Muscle layer of duodenum (tissue), 2 donors: ENCODE results near the gene DHRS4L2.
"Not testable (repeated sequence)": the region's sequence is repeated elsewhere in the genome, so short reads cannot be mapped to it uniquely, and the experiment has no call there.

Source experiments
- H3K27ac ChIP-seq: one replicate; pipeline ENCODE4 v1.7.0; 2013; ENCODE audit warnings: mild to moderate bottlenecking, low read length
- H3K27me3 ChIP-seq: one replicate; pipeline ENCODE4 v1.7.0; 2013; ENCODE audit warnings: low read depth, mild to moderate bottlenecking, control low read depth, low read length
- H3K36me3 ChIP-seq, 2 donors: one replicate each; pipeline ENCODE4 v1.7.0; 2013; ENCODE audit warnings: low read length in 2 of 2, control low read depth in 1 of 2, mild to moderate bottlenecking in 1 of 2; ENCODE audit not compliant: insufficient read depth in 2 of 2, control insufficient read depth in 1 of 2
- H3K4me1 ChIP-seq, 2 donors: one replicate each; pipeline ENCODE4 v1.7.0; 2013; ENCODE audit warnings: low read length in 2 of 2, mild to moderate bottlenecking in 2 of 2, control low read depth in 1 of 2, moderate library complexity in 1 of 2; ENCODE audit not compliant: insufficient read depth in 2 of 2, control insufficient read depth in 1 of 2
- H3K4me3 ChIP-seq, 2 donors: one replicate each; pipeline ENCODE4 v1.7.0; 2013; ENCODE audit warnings: low read length in 2 of 2, low read depth in 1 of 2, mild to moderate bottlenecking in 1 of 2
- H3K9me3 ChIP-seq, 2 donors: one replicate each; pipeline ENCODE4 v1.7.0; 2013; ENCODE audit warnings: low read length in 2 of 2, control low read depth in 1 of 2, mild to moderate bottlenecking in 1 of 2; ENCODE audit not compliant: control insufficient read depth in 1 of 2
- donor health status: healthy.

Gene DHRS4L2

DNA sequence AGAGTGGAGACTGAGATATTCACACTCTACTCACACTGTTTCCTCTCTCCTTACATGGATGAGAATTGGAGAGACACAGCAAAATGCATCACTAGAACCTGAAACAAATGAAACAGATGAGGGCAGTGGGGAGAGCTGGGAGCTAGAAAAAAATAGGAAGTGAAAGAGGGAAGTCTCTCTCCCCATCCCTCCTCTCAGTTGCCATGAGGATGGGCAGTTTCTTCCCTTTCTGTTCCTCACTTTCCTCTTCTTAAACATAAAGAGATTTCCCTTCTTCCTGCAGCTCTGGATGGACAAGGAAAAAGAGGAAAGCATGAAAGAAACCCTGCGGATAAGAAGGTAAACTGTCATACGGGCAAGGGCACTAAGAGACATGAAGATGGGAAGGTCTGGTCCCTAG, 60.3 kb downstream of the DHRS4L2 start:
- H3K27me3 ChIP-seq, H3K4me3 ChIP-seq, H3K9me3 ChIP-seq, H3K27ac ChIP-seq, H3K36me3 ChIP-seq: not testable (repeated sequence)
- H3K4me1 ChIP-seq, result peaks cover 0 to 12% of the 10 kb centered on the region in 2 donors

GRCh38 chr14:24050753-24051152, 62.0 kb downstream of the DHRS4L2 start:
- H3K4me3 ChIP-seq, H3K27ac ChIP-seq, H3K36me3 ChIP-seq, H3K9me3 ChIP-seq, H3K27me3 ChIP-seq: not testable (repeated sequence)
- H3K4me1 ChIP-seq, result peaks cover 0 to 12% of the 10 kb centered on the region in 2 donors

- no peaks in the 10 kb centered on the region for H3K9me3 ChIP-seq
- H3K4me1 ChIP-seq, result peaks cover 0 to 12% of the 10 kb centered on the region in 2 donors
- H3K4me3 ChIP-seq, result peak overlapping the region; percentile 59 to 91
- no peaks in the 10 kb centered on the region for H3K36me3 ChIP-seq
- H3K27ac ChIP-seq, result no peak overlapping the region
- no peaks in the 10 kb centered on the region for H3K27me3 ChIP-seq
Measured at GRCh38 chr14:24051176-24051788, 62.6 kb downstream of the DHRS4L2 start.

DNA sequence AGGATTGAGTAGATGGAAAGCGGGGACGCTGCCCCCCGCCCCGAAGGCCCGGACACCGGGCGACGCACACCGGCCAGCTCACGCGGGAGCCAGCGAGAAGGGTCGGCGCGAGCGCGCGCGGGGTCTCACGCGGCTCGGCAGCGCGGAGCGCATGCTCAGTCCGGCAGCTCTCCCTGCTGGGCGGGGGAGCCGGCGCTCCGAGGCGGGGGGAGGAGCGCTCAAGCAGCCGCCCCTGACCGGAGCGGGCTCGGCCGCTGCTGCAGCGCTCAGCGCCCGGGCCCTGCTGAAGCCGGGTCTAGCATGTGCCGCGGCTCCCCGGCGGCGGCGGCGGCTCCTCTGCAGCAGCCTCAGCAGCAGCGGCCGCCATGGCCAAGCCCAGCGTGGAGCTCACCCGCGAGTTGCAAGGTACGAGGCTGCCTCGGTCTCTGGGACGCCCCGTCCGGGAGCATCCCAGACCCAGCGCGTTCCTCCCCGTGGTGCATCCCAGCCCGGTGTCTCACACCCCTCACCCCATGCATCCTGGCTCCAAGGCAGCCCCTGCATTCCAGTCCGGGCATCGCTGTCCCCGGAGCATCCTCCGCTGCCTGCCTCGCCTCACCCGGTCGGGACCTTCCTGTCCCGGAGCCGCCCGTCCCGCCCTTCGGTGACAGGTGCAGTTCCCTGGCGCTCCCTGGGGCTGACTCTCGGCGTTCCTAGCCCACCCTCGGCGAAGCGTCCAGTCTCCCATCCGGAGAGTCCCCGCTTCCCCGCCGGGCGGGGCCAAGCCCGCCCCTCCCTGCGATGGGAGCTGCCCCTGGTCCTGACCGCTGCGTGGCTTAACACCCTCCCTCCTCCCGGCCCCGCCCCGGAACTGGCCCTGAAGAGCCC, 63.3 kb downstream of the DHRS4L2 start, which contains the start of gene CARMIL3:
CARMIL3 (plus strand) TSS at position 221 of the 867 bp plus-strand sequence; CDS start at position 366, 145 bp downstream.
- no peak within 1 kb of the TSS for H3K27ac ChIP-seq

DNA sequence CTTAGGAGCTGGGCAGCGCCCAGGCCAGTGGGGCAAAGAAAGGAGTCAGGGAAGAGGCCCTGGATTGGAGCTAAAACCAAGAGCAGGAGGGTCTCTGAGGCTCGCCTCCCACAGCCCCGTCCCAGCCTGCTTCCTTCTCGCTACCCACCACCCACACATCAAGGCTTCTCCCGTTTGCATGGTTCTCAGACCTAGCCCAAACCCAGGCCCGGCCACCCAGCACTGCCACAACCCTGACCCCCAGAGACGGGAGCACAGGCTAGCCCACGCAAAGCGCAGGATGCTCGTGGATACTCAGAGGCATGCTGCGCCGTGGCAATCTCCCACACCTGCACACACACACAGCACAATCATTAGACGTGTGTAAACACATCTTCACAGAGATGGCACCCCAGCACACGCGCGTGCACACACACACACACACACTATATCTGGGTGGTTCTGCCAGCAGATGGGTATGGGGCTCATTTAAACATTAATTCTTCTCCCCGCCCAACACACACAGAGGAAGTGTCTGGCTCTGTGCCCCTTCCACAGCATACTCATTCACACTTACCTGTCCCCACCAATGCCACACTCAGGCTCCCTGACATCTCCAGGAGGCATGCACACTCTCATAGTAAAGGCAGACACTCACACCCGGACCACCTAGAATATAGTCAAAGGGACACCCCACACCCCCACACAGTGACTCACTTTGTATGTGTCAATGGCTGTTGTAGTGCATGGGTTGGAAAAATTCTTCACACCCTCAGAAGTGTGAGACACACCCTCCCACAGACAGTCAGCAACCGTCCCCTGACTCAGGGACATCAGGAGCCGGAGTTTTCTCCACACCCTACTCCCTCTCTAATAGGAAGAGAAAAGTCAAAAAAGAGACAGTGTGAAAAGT, 64.2 kb downstream of the DHRS4L2 start:
- Histone ChIP-seq H3K9me3 (no peaks in the 10 kb centered on the region), H3K27ac (no peak overlapping the region), H3K27me3 (no peaks in the 10 kb centered on the region), H3K36me3 (no peaks in the 10 kb centered on the region), H3K4me3 (peak overlapping the region; percentile 59 to 91), H3K4me1 (peaks cover 0 to 12% of the 10 kb centered on the region in 2 donors)

More for the DNA sequence above, 63.3 kb downstream of the DHRS4L2 start, which contains the start of gene CARMIL3:
- Histone ChIP-seq H3K4me3 (peak within 1 kb of the TSS; percentile 59 to 91), H3K4me1 (peaks cover 0 to 12% of the 10 kb centered on the region in 2 donors), H3K9me3 (no peaks in the 10 kb centered on the region), H3K36me3 (no peaks in the 10 kb centered on the region), H3K27me3 (no peaks in the 10 kb centered on the region)

DNA sequence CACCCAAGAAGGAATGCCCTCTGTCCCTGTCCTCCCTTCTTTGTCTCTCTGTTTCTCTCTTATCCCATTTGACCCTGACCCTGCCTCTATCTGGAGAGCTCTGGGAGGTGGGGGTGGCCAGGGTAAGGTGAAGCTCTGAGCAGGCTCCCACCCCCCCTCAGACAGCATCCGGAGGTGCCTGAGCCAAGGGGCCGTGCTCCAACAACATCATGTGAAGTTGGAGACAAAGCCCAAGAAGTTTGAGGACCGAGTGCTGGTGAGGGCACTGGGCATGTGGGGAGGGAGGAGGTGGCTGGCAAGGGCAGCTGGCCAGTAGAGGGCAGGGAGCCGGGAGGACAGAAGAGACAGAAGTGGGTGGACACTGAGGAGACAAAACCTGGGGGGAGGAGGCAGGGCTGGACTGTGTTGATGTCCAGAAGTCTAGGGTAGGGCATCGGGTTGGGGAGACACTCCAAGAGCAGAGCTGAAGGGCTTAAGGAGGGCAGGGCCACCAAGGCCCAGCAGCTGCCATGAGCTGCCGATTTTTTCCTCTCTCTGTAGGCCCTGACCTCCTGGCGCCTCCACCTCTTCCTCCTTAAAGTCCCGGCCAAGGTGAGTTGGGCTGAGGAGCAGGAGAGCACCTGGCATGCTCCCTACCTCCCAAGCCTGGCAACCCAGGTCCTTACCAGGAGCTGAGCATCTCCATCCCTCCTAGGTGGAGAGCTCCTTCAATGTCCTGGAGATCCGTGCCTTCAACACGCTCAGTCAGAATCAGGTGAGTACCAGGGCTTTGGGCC, 65.0 kb downstream of the DHRS4L2 start:
- H3K4me1 ChIP-seq, result peaks cover 0 to 12% of the 10 kb centered on the region in 2 donors
- H3K36me3 ChIP-seq, result no peaks in the 10 kb centered on the region
- H3K4me3 ChIP-seq, result no peak overlapping the region
- no peaks in the 10 kb centered on the region for H3K9me3 ChIP-seq
- H3K27me3 ChIP-seq, result no peaks in the 10 kb centered on the region
- H3K27ac ChIP-seq, result no peak overlapping the region

- Histone ChIP-seq H3K4me3 (no peak overlapping the region), H3K27ac (no peak overlapping the region), H3K9me3 (no peaks in the 10 kb centered on the region), H3K4me1 (peaks cover 0 to 12% of the 10 kb centered on the region in 2 donors), H3K27me3 (no peaks in the 10 kb centered on the region), H3K36me3 (no peaks in the 10 kb centered on the region)
Measured at GRCh38 chr14:24054324-24054641, 65.6 kb downstream of the DHRS4L2 start.

DNA sequence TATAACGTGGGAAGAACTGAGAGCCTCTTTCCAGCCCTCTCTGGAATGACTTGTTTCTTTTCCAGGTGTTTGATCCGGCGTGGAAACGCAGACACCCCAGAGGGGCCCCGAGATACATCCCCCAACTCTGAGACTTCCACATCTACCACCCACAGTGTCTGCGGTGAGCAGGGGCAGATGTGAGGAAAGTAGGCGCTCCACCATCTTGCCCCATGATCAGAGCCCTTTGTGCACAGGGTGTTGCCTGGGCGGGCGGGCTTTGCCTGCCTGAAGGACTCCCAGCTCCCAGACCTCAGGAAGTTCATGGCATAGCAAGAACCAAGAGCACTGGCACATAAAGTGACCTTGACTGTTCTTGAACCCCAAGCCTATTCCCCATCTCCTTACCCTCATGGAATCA, 65.9 kb downstream of the DHRS4L2 start:
- Histone ChIP-seq H3K4me1 (peaks cover 0 to 12% of the 10 kb centered on the region in 2 donors), H3K9me3 (no peaks in the 10 kb centered on the region), H3K27me3 (no peaks in the 10 kb centered on the region), H3K4me3 (no peak overlapping the region), H3K36me3 (no peaks in the 10 kb centered on the region), H3K27ac (no peak overlapping the region)
